B cell (primary cell): Measurements from ENCODE around the gene CHMP1B. TPM values are rescaled to one million over a fixed set of nuclear protein-coding genes. Genes with fewer than 3 reads are reported as not detected.

ENCODE experiments used
- ATAC-seq: fragments of 200-7000 bp; cut with Tn5 transposase; one replicate; pipeline ENCODE4 v1.10.0; 2021; ENCODE audit warnings: low read depth, mild to moderate bottlenecking, moderate number of reproducible peaks, moderate library complexity
- CTCF ChIA-PET: fragments of 350-600 bp; sonication (Branson Sonifier 250); formaldehyde crosslinking; loops from one replicate; lab custom pipeline; 2021; ENCODE audit warnings: antibody characterized with exemption, inconsistent platforms; lab: Charles Lee
- POLR2A ChIA-PET: fragments of 350-600 bp; sonication (Branson Sonifier 250); formaldehyde crosslinking; loops from one replicate; lab custom pipeline; 2021; ENCODE audit warnings: antibody characterized with exemption; lab: Charles Lee
- DNase-seq: peaks from one replicate; pipeline ENCODE4 v3.0.0; 2013
- H2AFZ ChIP-seq: 2 replicates; pipeline ENCODE4 v1.6.1; 2012; ENCODE audit warnings: mild to moderate bottlenecking, low read depth, low read length; ENCODE audit not compliant: insufficient read depth, poor library complexity, severe bottlenecking
- H3K27ac ChIP-seq, 2 donors: 1 replicate in 1 of 2; 2 replicates in 1 of 2; pipeline ENCODE4 v1.5.1; 2012 to 2013; ENCODE audit warnings: low read length in 2 of 2, mild to moderate bottlenecking in 2 of 2, moderate library complexity in 1 of 2
- H3K27me3 ChIP-seq, 4 experiments: fragments of 200-600 bp in 1 of 4; sonication (generic) in 1 of 4; replicated peaks in 1 of 4; 1 replicate in 2 of 4; 2 replicates in 2 of 4; pipeline versions ENCODE4 v1.6.1 to v1.7.0; 2013 to 2016; ENCODE audit warnings: low read length in 3 of 4, mild to moderate bottlenecking in 2 of 4, mixed read lengths in 1 of 4, moderate library complexity in 1 of 4; ENCODE audit not compliant: insufficient read depth in 4 of 4, control insufficient read depth in 3 of 4; ENCODE audit errors: control extremely low read depth in 1 of 4
- H3K36me3 ChIP-seq, 2 experiments: replicated peaks in 1 of 2; 1 replicate in 1 of 2; 2 replicates in 1 of 2; pipeline versions ENCODE4 v1.6.1 to v1.7.1; 2013; ENCODE audit warnings: low read length in 1 of 2; ENCODE audit not compliant: insufficient read depth in 2 of 2, control insufficient read depth in 1 of 2; ENCODE audit errors: control extremely low read depth in 1 of 2, extremely low read depth in 1 of 2
- H3K4me1 ChIP-seq, 2 donors: fragments of 200-600 bp in 1 of 2; sonication (generic) in 1 of 2; 1 replicate in 1 of 2; 2 replicates in 1 of 2; pipeline versions ENCODE4 v1.5.1 to v1.6.1; 2013 to 2017; ENCODE audit warnings: low read length in 2 of 2; ENCODE audit not compliant: control insufficient read depth in 2 of 2, insufficient read depth in 2 of 2
- H3K4me2 ChIP-seq: replicated peaks from 2 replicates; pipeline ENCODE3; 2012; ENCODE audit warnings: mild to moderate bottlenecking, low read depth, low read length; ENCODE audit not compliant: poor library complexity, severe bottlenecking
- H3K4me3 ChIP-seq, 5 experiments: fragments of 200-600 bp in 1 of 5; sonication (generic) in 1 of 5; 1 replicate in 3 of 5; 2 replicates in 2 of 5; pipeline versions ENCODE4 v1.5.1 to v1.7.0; 2011 to 2016; ENCODE audit warnings: low read length in 4 of 5, mild to moderate bottlenecking in 4 of 5, low read depth in 2 of 5, control low read depth in 1 of 5, moderate library complexity in 1 of 5; ENCODE audit not compliant: insufficient read depth in 1 of 5; ENCODE audit errors: control extremely low read depth in 1 of 5, extremely low read depth in 1 of 5
- H3K79me2 ChIP-seq: fragments of 200-600 bp; sonication (generic); one replicate; pipeline ENCODE4 v1.6.0; 2016; ENCODE audit warnings: low read length; ENCODE audit not compliant: control insufficient read depth, insufficient read depth
- H3K9ac ChIP-seq: fragments of 200-600 bp; sonication (generic); 2 replicates; pipeline ENCODE4 v1.6.1; 2017; ENCODE audit warnings: mild to moderate bottlenecking, low read length, moderate library complexity
- H3K9me3 ChIP-seq, 3 donors: one replicate each; pipeline versions ENCODE4 v1.6.1 to v1.7.1; 2013; ENCODE audit warnings: low read length in 2 of 3; ENCODE audit not compliant: control insufficient read depth in 2 of 3, insufficient read depth in 1 of 3; ENCODE audit errors: control extremely low read depth in 1 of 3
- H4K20me1 ChIP-seq: 2 replicates; pipeline ENCODE4 v1.6.0; 2012; ENCODE audit warnings: mild to moderate bottlenecking, low read length; ENCODE audit not compliant: insufficient read depth, control insufficient read depth, poor library complexity, severe bottlenecking
- H3K27ac Mint-ChIP-seq: one replicate; pipeline ENCODE4 v1.8.0; 2021; ENCODE audit warnings: mixed read lengths
- H3K27me3 Mint-ChIP-seq: one replicate; pipeline ENCODE4 v1.8.0; 2021; ENCODE audit warnings: mixed read lengths
- H3K4me1 Mint-ChIP-seq: one replicate; pipeline ENCODE4 v1.8.0; 2021; ENCODE audit warnings: mixed read lengths
- H3K4me3 Mint-ChIP-seq: one replicate; pipeline ENCODE4 v1.8.0; 2021; ENCODE audit warnings: mixed read lengths
- H3K9me3 Mint-ChIP-seq: one replicate; pipeline ENCODE4 v1.8.0; 2022; ENCODE audit warnings: mixed read lengths; ENCODE audit not compliant: insufficient read depth
- CTCF ChIP-seq: fragments of 200-600 bp; IDR thresholded peaks from one replicate; pipeline ENCODE4 v1.8.0; 2022; ENCODE audit warnings: antibody characterized with exemption, mild to moderate bottlenecking
- EZH2 ChIP-seq: IDR thresholded peaks from 2 replicates; pipeline ENCODE4 v1.6.1; 2012; ENCODE audit warnings: borderline replicate concordance, low read depth, mild to moderate bottlenecking, moderate library complexity, low read length; ENCODE audit not compliant: insufficient read depth, poor library complexity, severe bottlenecking
- WGBS: methylation state at CpG from one replicate; pipeline ENCODE4 v1.1.5; 2013; ENCODE audit warnings: missing lambda C conversion rate; ENCODE audit not compliant: insufficient coverage; 5-methylcytosine and 5-hydroxymethylcytosine counted together
- intact Hi-C: fragments of 100-400 bp; cut with micrococcal nuclease; formaldehyde crosslinking; loops from one replicate; pipeline ENCODE4 v1.10.0; 2022
- polyA plus RNA-seq: library from polyadenylated mRNA; depleted of rRNA; stranded (reverse); fragments of >200 nt; gene quantifications from 2 replicates; pipeline ENCODE4 v1.2.3, GENCODE V29; 2012
- total RNA-seq, 2 donors: library from RNA; stranded (reverse); fragments of 120-200 nt in 1 of 2; gene quantifications; 1 replicate in 1 of 2; 2 replicates in 1 of 2; pipeline versions ENCODE4 v1.2.3 to v1.2.4, GENCODE V29; 2013 to 2022

CHMP1B gene
- total and polyA plus RNA-seq, 2 donors (not counting 1 experiment from before 2014, with no cell fraction given): 55.4 to 86.0 TPM

- ChIA-PET CTCF (no interaction called here), POLR2A (no interaction called here)
- Histone ChIP-seq H3K36me3 (no peaks in the 10 kb centered on the region), H3K4me3 (no peak overlapping the region), H4K20me1 (no peaks in the 10 kb centered on the region), H3K27me3 (no peaks in the 10 kb centered on the region), H3K4me1 (no peaks in the 10 kb centered on the region), H3K27ac (no peak overlapping the region), H3K4me2 (no peak overlapping the region), H3K9me3 (peaks cover 0 to 6% (median 0%) of the 10 kb centered on the region in 3 donors), H3K9ac (no peak overlapping the region), H3K79me2 (no peaks in the 10 kb centered on the region), H2AFZ (no peak overlapping the region)
- H3K27me3 Mint-ChIP-seq: peaks cover 6% of the 10 kb centered on the region
- ATAC-seq: no peak
- intact Hi-C loops: no loop called here
- no peaks in the 10 kb centered on the region for H3K9me3 Mint-ChIP-seq
- DNase-seq: no peak
- no peak for TF ChIP-seq EZH2
- TF ChIP-seq CTCF: no peak
- H3K4me3 Mint-ChIP-seq: no peak overlapping the region
- WGBS: 94% methylated on average over 11 of the region's 17 CpGs
- no peak overlapping the region for H3K27ac Mint-ChIP-seq
- no peaks in the 10 kb centered on the region for H3K4me1 Mint-ChIP-seq
Observed at GRCh38 chr18:11818486-11819203, 32.6 kb upstream of the CHMP1B start.

- ATAC-seq (no peak), DNase-seq (no peak)
- Histone ChIP-seq H2AFZ (no peak overlapping the region), H4K20me1 (no peaks in the 10 kb centered on the region), H3K9me3 (peaks cover 0 to 6% (median 0%) of the 10 kb centered on the region in 3 donors), H3K79me2 (no peaks in the 10 kb centered on the region), H3K4me1 (no peaks in the 10 kb centered on the region), H3K27me3 (no peaks in the 10 kb centered on the region), H3K4me3 (no peak overlapping the region), H3K27ac (no peak overlapping the region), H3K9ac (no peak overlapping the region), H3K4me2 (no peak overlapping the region), H3K36me3 (no peaks in the 10 kb centered on the region)
- peaks cover 6% of the 10 kb centered on the region for H3K27me3 Mint-ChIP-seq
- intact Hi-C loops: no loop called here
- no peak for TF ChIP-seq CTCF
- TF ChIP-seq EZH2: no peak
- no CpG with 5 or more reads among the region's 2 CpGs for WGBS
- CTCF ChIA-PET: no interaction called here
- no peak overlapping the region for H3K4me3 Mint-ChIP-seq
- H3K27ac Mint-ChIP-seq: no peak overlapping the region
- H3K9me3 Mint-ChIP-seq: no peaks in the 10 kb centered on the region
- no peaks in the 10 kb centered on the region for H3K4me1 Mint-ChIP-seq
- POLR2A ChIA-PET: no interaction called here
Observed at GRCh38 chr18:11819938-11820337, 31.3 kb upstream of the CHMP1B start.
